Transverse colon (tissue), 4 donors: ENCODE results near the gene CDK14.

Source experiments
- CTCF ChIP-seq, 5 experiments: fragments of 200-600 bp in 3 of 5; fragments of 450-650 bp in 2 of 5; sonication (generic) in 3 of 5; IDR thresholded peaks; 1 replicate in 2 of 5; 2 replicates in 3 of 5; pipeline ENCODE4 v1.5.1; 2016 to 2017; ENCODE audit warnings: antibody characterized with exemption in 5 of 5, inconsistent platforms in 3 of 5, mild to moderate bottlenecking in 2 of 5, moderate library complexity in 1 of 5
- EP300 ChIP-seq: sonication (generic); formaldehyde crosslinking; IDR thresholded peaks from one replicate; pipeline ENCODE4 v1.6.1; 2017; ENCODE audit warnings: antibody characterized with exemption, low read depth
- POLR2A ChIP-seq: fragments of 450-650 bp; IDR thresholded peaks from one replicate; pipeline ENCODE4 v1.6.1; 2016; ENCODE audit warnings: antibody characterized with exemption, mild to moderate bottlenecking, moderate library complexity
- POLR2AphosphoS5 ChIP-seq, 3 donors: sonication (generic); formaldehyde crosslinking; IDR thresholded peaks; one replicate each; pipeline ENCODE4 v1.6.1; 2016; ENCODE audit warnings: antibody characterized with exemption in 3 of 3

- TF ChIP-seq EP300 (no peak), CTCF (IDR thresholded peaks at IDR 0.05) (no peak), POLR2AphosphoS5 (IDR thresholded peaks at IDR 0.05) (no peak), POLR2A (no peak)
Observed at GRCh38 chr7:91194841-91195240, 598.7 kb downstream of the CDK14 start.
